DMS 273 (cell line): ENCODE measurements around the gene CCSAP.
"Not testable (repeated sequence)": the region's sequence is repeated elsewhere in the genome, so short reads cannot be mapped to it uniquely, and the experiment has no call there.

Source experiments
- DNase-seq: peaks from one replicate; lab custom pipeline; 2025; ENCODE audit not compliant: unreplicated experiment; lab: John Stamatoyannopoulos, UW

The CCSAP gene

DNA sequence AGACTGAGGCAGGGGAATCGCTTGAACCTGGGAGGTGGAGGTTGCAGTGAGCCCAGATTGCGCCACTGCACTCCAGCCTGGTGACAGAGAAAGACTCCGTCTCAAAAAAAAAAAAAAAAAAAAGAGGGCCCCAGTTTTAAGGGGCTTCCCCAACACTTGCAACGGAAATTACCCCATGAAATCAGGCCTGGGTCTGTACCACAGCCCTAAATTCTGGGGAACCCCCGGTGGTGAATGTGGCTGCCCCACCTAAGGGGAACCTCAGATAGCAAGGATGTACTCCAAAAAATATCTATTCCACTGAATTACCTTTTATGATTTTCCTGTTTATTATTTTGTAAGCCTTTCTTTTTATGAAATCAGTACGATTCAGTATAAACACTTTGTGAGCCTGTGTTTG is 15.1 kb downstream of the CCSAP start:
- DNase-seq: not testable (repeated sequence)

DNA sequence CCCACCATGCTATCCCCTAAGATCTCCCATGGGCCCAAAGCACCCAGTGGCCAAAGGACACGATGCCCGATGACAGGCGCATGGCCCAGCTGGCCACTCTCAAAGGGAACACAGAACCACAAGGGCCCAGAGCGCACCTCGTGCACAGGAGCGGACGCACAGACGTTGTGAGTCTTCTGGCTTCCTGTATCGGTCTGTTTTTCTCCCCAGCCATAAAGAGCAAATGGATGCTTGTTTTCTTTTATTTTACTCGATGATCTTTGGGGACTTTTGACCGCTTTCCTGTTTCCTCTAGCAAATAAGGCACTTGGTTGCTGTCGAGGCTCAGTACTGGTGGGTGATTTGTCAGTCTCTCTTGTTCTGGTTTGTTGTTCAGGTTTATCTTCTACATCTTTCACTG is 16.2 kb downstream of the CCSAP start:
- DNase-seq: no peak

DNA sequence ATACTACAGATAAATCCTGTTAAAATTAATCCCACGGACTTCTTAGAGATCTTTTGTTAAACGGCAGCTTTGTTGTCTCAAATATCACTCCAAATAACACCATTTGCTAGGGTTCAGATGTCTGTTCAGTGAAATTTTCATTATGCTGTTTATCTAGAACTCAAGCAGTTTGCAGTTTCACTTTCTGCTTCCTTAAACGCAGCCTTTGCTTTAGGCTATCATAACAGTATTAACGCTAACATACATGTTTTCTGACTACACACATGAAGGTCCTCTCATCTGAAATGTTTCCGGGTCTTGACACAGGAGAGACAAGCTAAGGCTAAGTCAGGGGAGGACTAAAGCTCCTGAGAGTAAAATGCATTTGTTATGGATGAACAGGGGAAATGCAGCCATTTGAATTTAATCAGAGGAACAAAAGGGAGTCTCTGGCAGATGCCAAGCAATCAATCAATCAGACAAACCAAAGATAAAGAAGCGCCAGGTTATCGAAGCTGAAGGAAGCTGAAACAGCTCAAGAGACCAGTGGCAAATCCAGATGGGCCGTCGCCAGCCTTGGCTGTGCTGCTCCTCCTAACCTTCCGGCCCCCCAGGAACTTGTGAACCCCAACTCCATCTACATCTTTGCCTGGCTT is 16.9 kb downstream of the CCSAP start:
- DNase-seq: no peak

DNA sequence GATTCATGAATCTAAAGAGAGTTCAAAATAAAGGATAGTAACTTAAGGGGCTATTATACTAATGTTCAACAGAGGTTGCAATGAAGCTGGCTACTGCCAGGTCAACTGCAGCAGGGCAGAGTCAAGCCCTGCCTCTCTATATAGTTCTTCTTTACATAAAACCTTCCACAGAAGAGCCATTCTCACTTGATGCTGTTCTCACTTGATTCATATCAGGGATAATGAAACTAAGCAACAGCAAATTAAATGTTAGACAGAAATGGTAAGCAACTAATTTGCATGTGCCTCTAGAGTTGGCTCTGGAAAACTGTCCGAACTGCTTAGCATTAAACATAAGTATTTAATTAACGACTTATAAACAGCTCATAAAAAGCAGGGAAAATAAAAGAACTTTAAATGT is 17.4 kb downstream of the CCSAP start:
- DNase-seq: no peak

DNA sequence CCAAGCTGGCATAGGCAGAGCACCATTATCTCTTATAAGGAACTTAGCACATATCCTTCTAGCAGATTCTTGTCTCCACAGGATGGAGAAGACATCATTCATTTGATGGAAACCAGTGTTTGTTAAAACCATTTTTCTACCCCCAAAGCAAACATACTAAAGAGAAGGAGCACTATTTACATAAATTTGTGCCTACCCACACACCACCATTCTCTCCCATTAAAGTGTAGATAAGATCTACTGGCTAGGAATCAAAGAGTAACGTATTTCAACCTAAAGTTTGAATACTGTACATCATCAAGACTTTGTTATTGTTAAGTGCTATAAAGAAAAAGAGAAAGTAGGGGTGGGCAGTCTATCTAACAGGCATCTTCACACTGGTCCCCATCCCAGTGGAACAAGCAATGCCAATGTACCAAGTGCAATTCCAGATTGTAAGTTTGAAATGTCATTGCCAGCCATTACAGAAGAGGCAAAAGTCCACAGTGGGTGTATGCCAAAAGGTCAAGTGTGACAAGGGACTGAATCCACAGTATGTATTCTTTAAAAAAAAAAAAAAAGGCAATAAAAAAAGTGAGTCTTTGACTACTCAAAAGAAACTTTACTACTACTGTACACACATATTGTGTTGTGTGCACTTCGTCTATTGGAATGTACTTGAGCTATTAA is 18.8 kb downstream of the CCSAP start:
- no peak for DNase-seq

DNA sequence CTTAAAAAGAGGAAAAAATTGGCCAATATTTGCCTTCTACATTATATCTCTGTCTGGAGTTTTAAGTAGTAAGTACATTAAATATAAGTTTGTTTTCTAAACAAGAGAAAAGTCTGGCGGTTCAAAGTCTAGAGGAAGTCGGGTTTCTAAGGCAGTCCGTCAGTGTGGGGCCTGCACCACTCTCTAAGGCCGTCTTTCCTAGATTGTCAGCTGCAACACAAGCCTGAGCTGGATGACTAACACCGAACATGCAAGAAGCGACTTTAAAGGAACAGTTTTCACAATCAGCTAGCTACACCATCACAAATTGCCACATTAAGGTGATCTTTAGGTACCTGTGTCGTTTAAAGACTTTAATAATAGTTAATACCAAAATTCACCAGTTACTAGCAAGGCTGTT is 19.6 kb downstream of the CCSAP start:
- no peak for DNase-seq

DNA sequence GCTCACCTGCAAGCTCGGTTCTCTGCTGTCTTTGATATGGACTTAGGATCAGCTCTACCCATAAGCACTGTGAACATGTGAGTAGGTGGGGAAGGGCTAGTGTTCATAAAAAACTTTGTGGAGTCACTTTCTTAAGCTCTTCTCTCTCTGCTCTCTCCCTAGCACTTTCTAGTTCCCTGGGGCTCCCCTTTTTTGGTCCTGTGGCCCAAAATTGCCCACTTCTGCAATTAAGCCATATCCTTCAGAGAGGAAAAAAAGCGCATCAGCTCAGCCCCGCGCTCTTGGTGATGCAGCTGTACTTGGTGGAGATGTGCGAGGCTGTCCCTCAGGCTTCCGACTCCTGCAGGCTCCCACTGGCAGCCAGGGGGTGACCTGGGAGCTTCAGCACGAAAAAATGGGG is 23.4 kb downstream of the CCSAP start:
- DNase-seq: no peak

DNA sequence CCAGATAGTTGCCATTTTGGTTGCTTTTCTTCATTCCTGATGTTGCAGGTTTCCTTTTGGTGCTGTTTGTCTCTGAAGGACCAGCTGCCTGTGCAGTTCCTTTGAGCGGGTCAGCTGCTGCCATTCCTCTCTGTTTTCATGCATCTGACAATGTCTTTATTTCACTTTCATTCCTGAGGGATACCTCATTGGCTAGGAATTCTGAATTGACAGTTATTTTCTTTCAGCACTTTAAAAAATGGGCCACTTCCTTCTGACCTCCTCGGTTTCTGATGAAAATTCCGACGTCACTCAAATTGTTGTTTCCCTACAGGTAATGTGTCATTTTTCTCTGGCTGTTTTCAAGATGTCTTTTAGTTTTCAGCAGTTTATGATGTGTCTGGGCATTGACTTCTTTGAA is 24.8 kb downstream of the CCSAP start:
- DNase-seq: no peak

DNA sequence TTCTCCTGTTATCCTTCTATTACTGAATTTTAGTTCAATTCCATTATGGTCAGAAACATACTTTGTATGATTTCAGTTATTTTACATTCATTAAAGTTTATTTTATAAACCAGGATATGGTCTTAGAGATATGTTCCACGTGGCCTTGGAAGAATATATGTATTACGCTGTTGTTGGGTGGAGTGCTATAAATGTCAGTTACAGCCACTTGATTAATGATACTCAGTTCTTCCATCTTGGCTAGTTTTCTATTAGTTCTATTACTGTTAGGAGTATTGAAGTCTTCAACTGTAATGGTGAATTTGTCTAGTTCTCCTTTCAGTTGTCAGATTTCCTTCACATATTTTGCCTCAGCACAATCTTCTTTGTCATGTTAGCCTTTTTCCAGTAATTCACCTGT is 26.7 kb downstream of the CCSAP start:
- no peak for DNase-seq

DNA sequence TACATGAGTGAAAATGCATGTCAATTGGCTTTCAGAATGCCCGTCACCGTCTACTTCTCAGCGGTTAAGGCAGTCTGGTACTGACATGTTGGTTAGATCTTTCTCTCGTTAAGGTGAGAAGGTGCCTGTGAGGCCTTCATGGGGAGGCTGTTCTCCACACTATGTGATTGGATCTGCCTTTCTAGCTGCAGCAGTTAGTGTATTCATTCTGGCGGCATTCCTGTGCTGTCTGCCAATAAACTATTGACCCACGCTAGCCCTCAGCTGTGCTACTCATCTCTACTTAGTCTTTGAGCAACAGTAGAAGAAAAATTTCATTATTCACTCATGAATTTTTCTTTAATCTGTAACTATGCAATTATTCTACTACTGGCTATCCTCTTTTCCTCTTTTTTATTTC is 32.0 kb downstream of the CCSAP start:
- DNase-seq: no peak

DNA sequence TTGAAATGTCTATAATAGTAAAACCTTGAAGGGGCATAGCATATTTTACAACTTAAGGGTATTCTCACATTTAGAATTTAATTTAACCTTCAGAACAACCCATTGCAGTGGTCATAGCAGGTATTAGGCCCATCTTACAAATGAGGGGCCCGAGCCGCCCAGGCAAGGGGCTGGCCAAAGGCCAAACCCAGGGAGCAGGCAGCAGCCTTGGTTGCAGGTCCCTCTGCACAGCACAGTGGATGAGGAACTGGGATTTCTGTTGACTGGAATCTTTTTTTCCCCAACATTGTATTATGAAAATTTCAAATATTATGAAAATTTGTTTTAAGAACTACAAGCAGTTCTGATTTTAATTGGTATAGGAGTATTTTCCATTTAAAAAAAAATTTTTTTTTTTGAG is 33.2 kb downstream of the CCSAP start:
- no peak for DNase-seq

DNA sequence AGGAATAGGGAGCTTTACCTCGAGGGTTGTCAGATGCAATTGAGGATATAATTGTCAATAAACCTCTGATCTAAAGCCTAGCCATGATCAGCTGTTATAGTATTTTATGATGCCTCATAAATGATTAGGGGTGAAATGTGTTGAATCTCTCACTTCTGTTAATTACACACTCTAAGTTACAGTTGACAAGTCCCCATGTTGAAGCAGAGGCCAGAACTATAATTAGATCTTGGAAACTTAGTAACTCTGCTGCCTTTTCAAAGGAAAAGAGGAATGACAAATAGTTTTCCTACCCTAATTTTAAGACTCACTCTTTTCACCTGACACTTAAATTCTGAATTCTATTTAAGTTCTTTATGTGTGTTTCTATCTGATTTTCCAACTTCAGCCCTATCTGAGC is 33.8 kb downstream of the CCSAP start:
- no peak for DNase-seq

DNA sequence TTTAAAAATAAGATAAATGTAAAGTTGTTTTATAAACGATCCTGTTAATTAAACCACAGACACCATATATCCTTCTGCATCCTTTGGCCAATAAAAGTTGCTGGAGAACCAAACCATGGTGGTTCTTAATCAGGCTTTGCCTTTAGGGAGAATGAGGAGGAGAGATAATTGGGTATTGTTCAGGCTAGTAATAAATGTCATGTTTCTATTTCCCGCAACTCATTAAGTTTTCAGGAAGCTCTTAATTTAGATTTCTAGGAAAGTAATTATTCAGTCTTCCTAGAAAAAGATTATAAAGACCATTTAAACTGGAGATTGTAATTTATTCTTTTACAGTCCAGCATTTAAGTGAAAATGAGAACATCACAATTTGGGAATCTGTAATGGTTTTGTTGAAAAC is 37.5 kb downstream of the CCSAP start:
- DNase-seq: no peak

DNA sequence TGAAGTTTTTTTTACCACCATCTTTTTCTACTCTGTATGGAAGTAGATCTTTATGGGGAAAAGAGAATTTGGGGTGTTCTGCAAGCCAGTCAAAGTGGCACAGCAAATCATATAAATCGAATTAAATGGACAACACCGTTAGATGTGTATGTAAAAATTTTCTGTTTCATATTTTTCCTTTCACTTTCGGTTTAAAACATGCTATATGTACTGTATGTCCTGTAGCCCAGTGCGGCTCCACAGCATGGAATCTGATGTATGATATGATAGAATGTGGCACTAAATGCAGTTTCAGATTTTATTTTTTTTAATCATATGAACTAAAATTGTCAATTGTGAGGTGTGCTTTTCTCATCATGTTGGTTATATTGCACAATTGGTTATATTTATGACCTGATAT is 39.0 kb downstream of the CCSAP start:
- no peak for DNase-seq

DNA sequence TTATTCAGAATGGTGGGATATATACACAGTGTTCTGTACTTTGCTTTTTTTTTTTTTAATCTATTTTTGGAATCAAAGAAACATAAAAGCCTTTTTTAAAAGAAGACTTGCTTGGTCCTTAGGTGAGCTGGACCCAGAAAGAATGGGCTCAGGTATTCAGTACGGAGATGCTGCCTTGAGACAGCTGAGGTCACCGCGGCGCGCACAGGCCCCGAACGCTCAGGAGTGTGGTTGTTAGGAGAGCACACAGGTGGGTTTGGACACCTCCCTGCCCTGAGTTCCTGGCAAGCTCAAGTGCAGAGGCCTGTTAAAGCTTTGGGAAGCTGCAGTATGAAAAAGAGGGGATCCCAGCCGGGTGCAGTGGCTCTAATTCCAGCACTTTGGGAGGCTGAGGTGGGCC is 40.1 kb downstream of the CCSAP start:
- no peak for DNase-seq

DNA sequence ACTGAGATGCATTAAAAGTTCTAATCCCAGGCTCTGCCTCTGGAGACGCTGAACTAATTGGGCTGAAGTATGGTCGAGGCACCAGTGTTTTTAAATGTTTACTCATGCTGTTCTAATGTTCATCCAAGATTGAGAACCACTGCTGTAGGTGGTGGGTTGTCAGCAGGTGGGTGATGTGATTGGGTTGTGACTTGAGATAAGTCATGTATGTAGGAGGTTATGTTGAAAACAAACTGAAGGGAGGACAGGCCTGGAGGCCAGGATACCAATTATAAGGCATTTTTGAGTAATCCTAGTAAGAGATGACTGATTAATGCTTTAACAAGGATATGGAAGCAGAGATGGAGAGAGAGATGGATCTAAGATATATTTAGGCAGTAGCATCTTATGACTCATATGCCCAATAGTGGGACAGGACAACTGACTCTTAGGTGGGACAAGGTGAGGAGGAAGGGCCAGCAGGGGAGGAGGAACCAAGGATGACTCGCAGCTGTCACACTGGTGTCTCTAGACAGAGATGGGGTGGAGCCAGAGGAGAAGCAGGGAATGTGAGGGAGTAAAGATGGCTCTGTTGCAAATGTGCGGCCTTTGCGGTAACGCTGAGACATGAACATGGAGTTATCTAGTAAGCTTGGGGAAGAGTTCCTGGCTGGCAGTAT is 42.6 kb downstream of the CCSAP start:
- no peak for DNase-seq

DNA sequence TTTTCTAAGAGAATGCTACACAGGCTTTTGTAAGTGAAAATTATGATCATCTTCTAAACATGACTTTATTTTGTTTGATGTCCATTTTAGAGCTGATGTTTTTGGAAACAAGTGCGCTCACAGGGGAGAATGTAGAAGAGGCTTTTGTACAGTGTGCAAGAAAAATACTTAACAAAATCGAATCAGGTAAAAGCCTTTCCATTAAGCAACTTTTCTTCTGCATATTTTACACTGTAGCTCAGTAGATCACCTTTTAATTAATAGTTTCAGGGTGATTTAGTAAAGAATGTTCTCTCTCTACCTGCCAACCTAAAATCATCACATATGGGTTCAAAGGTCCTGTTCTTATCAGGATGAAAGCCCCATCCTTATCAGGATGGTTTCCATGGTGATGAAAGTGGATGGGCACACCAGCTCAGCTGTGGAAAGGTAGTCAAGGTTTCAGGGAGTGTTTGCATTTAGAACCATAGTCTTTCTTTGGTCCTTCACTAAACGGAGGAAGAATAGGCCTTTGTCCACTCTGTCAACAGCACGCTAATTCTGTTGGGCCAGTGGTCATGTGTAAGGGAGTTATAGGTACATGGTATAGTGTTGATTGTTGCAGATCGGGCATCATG is 43.9 kb downstream of the CCSAP start:
- no peak for DNase-seq

DNA sequence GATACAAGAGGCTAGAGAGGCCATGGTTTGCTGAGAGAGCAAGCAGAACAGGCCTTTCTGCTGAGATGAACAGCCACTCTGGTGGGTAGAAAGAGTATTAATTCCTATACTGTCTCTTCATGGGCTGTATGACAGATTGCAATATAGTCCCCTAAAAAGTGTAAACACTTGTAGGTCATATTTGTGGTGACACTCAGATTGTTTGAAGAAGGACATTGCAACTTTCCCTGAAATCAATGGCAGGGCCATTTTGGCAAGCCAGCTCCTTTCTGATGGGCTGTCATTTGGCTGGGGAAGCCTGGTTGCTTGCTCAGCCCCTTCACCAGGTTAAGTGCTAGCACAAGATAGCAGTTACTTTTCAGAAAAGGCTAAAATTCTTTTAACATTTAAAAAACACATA is 44.4 kb downstream of the CCSAP start:
- no peak for DNase-seq

DNA sequence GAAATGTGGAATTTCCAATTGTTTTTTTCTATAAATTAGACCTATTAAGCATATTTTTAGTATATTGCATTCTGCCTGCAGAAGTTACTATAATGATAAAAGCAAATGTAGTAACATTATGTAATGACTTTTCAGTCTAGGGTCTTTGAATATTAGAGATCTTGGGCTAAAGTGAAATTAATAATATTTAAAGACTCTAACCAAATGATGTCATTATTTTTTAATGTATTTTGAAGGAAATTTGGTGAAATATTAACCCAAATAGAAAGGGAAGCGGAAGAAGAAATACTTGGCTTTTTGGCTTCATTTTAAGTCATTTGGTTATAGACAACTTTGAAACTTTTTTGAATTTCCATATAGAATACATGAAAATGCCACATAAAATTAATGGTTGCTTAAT is 45.1 kb downstream of the CCSAP start:
- no peak for DNase-seq

DNA sequence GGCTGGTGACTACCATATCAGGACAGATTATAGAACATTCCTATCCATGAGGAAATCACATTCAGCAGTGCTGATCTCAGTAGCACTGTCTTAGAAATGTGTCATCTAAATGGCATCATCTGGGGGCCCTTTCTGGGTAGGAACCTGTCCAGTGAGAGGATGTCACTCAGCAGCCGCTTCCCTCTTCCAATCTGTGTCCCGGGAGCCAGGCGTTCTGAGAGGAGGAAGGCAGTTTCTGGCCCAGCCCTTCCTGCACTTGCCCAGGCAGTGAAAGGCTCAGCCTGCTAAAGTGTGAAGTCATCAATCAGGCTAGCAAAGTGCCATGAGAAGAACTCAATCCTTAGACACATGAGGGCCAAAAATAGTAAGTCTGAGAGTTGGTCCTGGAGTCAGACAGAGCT is 46.3 kb downstream of the CCSAP start:
- DNase-seq: no peak

DNA sequence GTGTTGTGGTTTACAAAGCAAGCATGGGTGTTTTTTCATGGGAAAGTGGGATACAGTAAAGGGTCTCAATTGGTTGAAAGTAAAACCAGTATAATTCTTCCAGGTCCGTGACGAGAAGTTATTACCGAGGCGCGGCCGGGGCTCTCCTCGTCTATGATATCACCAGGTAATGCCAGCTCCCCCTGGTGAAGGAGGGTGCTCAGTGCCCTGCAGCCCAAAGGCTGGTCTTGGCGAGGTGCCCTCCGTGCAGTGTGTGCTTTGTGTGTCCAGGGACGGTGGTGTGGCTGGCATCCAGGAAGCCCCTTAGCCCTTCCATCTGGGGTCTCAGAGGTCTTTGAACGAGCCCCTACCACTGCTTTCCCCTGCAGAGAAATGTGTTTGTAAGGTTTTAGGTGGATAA is 47.1 kb downstream of the CCSAP start:
- DNase-seq: no peak

DNA sequence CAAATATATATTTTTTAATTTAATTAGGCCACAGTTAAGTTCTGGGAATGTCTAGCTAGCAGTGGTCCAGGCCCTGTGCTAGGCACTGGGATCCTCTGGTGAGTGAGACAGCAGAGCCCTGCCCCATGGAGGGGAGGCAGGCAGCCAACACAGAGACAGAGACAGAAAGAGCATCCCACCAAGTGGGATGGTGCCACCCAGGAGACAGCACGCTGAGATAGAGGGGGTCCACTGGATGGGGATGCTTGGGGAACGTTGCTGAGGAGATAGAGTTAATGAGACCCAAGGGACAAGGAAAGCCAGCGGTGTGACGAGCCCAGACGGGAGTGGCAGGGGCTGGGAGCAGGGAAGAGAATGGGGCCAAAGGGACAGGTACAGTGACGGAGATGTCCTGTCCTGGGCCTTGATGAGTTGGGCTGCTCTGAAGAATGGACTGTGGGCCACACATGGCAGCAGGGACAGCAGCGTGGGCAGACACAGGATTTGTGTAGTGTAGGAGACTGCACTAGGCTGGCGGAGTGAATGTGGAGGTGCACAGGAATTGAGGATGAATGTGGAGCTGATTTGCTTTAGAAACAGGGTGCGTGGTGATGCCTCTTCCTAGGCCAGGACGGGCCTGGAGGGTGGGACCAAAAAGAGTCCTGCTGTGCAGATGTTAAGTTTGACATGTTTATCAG is 49.2 kb downstream of the CCSAP start:
- no peak for DNase-seq
